HepG2 (cell line): ENCODE data around the gene TNFRSF18. TPM values are rescaled to one million over a fixed set of nuclear protein-coding genes. Genes with fewer than 3 reads are reported as not detected.

Experiments used
- CHCHD3 ChIP-seq: sonication (generic); formaldehyde crosslinking; IDR thresholded peaks from 2 replicates; pipeline ENCODE4 v1.8.0; 2022; ENCODE audit warnings: mild to moderate bottlenecking, missing genetic modification reagents, moderate library complexity
- HDAC1 ChIP-seq: sonication (generic); formaldehyde crosslinking; IDR thresholded peaks from 2 replicates; pipeline ENCODE4 v1.5.1; 2020; ENCODE audit warnings: mild to moderate bottlenecking, missing genetic modification reagents
- HMG20A ChIP-seq: IDR thresholded peaks from 2 replicates; pipeline ENCODE4 v1.6.1; 2016; ENCODE audit warnings: borderline replicate concordance
- IKZF1 ChIP-seq: fragments of 450-650 bp; IDR thresholded peaks from 2 replicates; pipeline ENCODE4 v1.7.1; 2016
- JARID2 ChIP-seq: sonication (generic); formaldehyde crosslinking; IDR thresholded peaks from 2 replicates; pipeline ENCODE4 v1.8.1; 2023; ENCODE audit warnings: missing genetic modification reagents, inconsistent platforms; ENCODE audit not compliant: insufficient replicate concordance
- KDM2A ChIP-seq: sonication (generic); formaldehyde crosslinking; IDR thresholded peaks from 2 replicates; pipeline ENCODE4 v1.4.0; 2020; ENCODE audit warnings: low read depth, missing genetic modification reagents, borderline replicate concordance
- MEIS1 ChIP-seq: sonication (generic); formaldehyde crosslinking; IDR thresholded peaks from 2 replicates; pipeline ENCODE4 v1.9.0; 2021; ENCODE audit warnings: mild to moderate bottlenecking, missing genetic modification reagents, moderate library complexity, borderline replicate concordance
- POLR2A ChIP-seq, 2 experiments: IDR thresholded peaks; 2 replicates each; pipeline ENCODE4 v1.6.1; 2011; ENCODE audit warnings: low read depth in 2 of 2, low read length in 2 of 2, mild to moderate bottlenecking in 1 of 2, moderate library complexity in 1 of 2; ENCODE audit not compliant: insufficient read depth in 1 of 2
- RCOR2 ChIP-seq: IDR thresholded peaks from 2 replicates; pipeline ENCODE4 v1.6.1; 2016; ENCODE audit warnings: missing biosample characterization, missing genetic modification reagents
- SMC3 ChIP-seq: IDR thresholded peaks from 2 replicates; pipeline ENCODE4 v1.6.1; 2011; ENCODE audit warnings: low read length, improper control_type of control experiment
- TFAP4 ChIP-seq: sonication (generic); IDR thresholded peaks from 2 replicates; pipeline ENCODE4 v1.6.1; 2016; ENCODE audit warnings: low read depth, borderline replicate concordance
- THYN1 ChIP-seq: sonication (generic); formaldehyde crosslinking; IDR thresholded peaks from 2 replicates; pipeline ENCODE4 v1.8.1; 2023; ENCODE audit warnings: low read depth, mild to moderate bottlenecking, moderate library complexity, missing genetic modification reagents, borderline replicate concordance
- XRCC5 ChIP-seq: fragments of 200-400 bp; formaldehyde crosslinking; optimal IDR thresholded peaks from 2 replicates; pipeline ENCODE3; 2017; ENCODE audit warnings: mild to moderate bottlenecking, low read length
- ZBTB7A ChIP-seq: sonication (generic); formaldehyde crosslinking; IDR thresholded peaks from 2 replicates; pipeline ENCODE4 v1.8.0; 2022; ENCODE audit warnings: mild to moderate bottlenecking, missing genetic modification reagents
- ZFX ChIP-seq: sonication (generic); formaldehyde crosslinking; IDR thresholded peaks from 2 replicates; pipeline ENCODE4 v1.4.0; 2020; ENCODE audit warnings: mild to moderate bottlenecking, low read depth, missing genetic modification reagents, moderate library complexity
- ZNF441 ChIP-seq: sonication (generic); formaldehyde crosslinking; IDR thresholded peaks from 2 replicates; pipeline ENCODE4 v1.7.0; 2021; ENCODE audit warnings: missing genetic modification reagents, borderline replicate concordance
- ZNF564 ChIP-seq: sonication (generic); formaldehyde crosslinking; IDR thresholded peaks from 2 replicates; pipeline ENCODE4 v1.8.1; 2023; ENCODE audit warnings: mild to moderate bottlenecking, missing genetic modification reagents
- ZNF737 ChIP-seq: sonication (generic); formaldehyde crosslinking; IDR thresholded peaks from 2 replicates; pipeline ENCODE4 v1.5.0; 2020; ENCODE audit warnings: missing genetic modification reagents, mild to moderate bottlenecking, borderline replicate concordance
- ZNF775 ChIP-seq: sonication (generic); formaldehyde crosslinking; IDR thresholded peaks from 2 replicates; pipeline ENCODE4 v1.4.0; 2020; ENCODE audit warnings: missing genetic modification reagents, mild to moderate bottlenecking, moderate library complexity, borderline replicate concordance
- ZNF878 ChIP-seq: sonication (generic); formaldehyde crosslinking; IDR thresholded peaks from 2 replicates; pipeline ENCODE4 v1.8.1; 2023; ENCODE audit warnings: mild to moderate bottlenecking, missing genetic modification reagents, moderate library complexity
- polyA plus RNA-seq, 8 experiments: library from polyadenylated mRNA; depleted of rRNA in 3 of 8; stranded (reverse) in 7 of 8; unstranded in 1 of 8; fragments of >200 nt; fragmentation: Illumina TruSeq in 4 of 8; extraction: Trizol in 4 of 8; gene quantifications; 2 replicates each; pipeline versions ENCODE4 v1.2.1 to v1.2.3, GENCODE V29; 2011 to 2016; ENCODE audit warnings: low read depth in 4 of 8, missing spikeins in 1 of 8, mixed read lengths in 1 of 8; ENCODE audit not compliant: insufficient read depth in 1 of 8
- total RNA-seq, 5 experiments: library from RNA; depleted of rRNA; stranded (reverse); fragments of >200 nt; fragmentation: Illumina TruSeq; extraction: Trizol; gene quantifications; 2 replicates each; pipeline ENCODE4 v1.2.3, GENCODE V29; 2016; ENCODE audit warnings: low read depth in 1 of 5
- TF ChIP-seq, protein P1 (sequence below): sonication (generic); formaldehyde crosslinking; IDR thresholded peaks from 2 replicates; pipeline ENCODE4 v1.4.0; 2020; ENCODE audit warnings: missing genetic modification reagents, borderline replicate concordance
- TF ChIP-seq, protein P2 (sequence below): sonication (generic); formaldehyde crosslinking; IDR thresholded peaks from 2 replicates; pipeline ENCODE4 v1.4.0; 2020; ENCODE audit warnings: missing genetic modification reagents
- TF ChIP-seq, protein P3 (sequence below): sonication (generic); formaldehyde crosslinking; conservative IDR thresholded peaks from 2 replicates; pipeline ENCODE4 v1.8.0; 2022; ENCODE audit warnings: low read depth, missing genetic modification reagents

The TNFRSF18 gene
- total and polyA plus RNA-seq, 2 of the 13 experiments (the other 11 are each of a cell fraction or from before 2014, with no cell fraction given), result not detected

DNA sequence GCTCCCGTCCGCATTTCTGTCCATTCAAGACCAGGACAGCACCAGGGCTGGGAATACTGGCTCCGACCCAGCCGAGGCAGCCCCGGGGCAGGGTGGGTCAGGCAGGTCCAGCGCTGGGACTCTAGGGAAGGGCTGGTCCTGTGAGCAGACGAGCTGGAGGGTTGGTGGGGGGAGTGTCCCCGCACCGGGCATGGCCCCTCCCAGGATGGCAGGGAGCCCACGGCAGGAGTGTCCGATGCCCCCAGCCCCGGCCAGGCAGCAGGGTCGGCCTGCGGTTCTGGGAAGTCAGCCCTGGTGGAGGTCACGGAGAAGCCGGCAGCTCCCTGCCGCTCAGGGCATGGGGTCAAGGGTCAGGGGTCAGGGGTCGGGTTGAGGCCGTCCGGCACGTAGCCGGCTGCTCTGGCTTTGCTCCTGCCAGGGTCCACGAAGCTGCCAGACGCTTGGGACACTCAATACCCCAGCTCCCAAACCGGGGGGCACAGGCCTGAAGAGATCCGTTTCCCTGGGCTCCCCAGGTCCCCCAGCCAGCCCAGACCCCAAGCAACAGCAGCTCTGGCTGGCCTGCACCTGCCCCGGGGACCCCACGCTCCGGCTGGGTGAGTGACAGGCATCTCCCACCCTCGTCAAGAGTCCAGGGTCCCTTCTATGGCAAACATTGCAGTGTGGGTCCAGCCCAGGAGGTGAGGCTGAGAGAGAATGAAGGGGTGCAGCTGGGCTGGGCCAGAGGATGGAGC is 33.4 kb upstream of the TNFRSF18 start (continued):
- no peak for TF ChIP-seq ZNF737 (CRISPR knock-in tag)
- peak; percentile 68; the same call in 1 of the 2 replicates for TF ChIP-seq TFAP4
- no peak for TF ChIP-seq IKZF1
- TF ChIP-seq HDAC1 (CRISPR knock-in tag), result peak; percentile 86
- peak; percentile 52 for TF ChIP-seq KDM2A (CRISPR knock-in tag)
- TF ChIP-seq CHCHD3, result peak; percentile 48; the same call in 1 of the 2 replicates
- TF ChIP-seq ZNF775 (CRISPR knock-in tag), result no peak
- peak; percentile 35; the same call in 1 of the 2 replicates for TF ChIP-seq ZBTB7A (CRISPR knock-in tag)
- no peak for TF ChIP-seq SMC3
- TF ChIP-seq, protein P1, sequence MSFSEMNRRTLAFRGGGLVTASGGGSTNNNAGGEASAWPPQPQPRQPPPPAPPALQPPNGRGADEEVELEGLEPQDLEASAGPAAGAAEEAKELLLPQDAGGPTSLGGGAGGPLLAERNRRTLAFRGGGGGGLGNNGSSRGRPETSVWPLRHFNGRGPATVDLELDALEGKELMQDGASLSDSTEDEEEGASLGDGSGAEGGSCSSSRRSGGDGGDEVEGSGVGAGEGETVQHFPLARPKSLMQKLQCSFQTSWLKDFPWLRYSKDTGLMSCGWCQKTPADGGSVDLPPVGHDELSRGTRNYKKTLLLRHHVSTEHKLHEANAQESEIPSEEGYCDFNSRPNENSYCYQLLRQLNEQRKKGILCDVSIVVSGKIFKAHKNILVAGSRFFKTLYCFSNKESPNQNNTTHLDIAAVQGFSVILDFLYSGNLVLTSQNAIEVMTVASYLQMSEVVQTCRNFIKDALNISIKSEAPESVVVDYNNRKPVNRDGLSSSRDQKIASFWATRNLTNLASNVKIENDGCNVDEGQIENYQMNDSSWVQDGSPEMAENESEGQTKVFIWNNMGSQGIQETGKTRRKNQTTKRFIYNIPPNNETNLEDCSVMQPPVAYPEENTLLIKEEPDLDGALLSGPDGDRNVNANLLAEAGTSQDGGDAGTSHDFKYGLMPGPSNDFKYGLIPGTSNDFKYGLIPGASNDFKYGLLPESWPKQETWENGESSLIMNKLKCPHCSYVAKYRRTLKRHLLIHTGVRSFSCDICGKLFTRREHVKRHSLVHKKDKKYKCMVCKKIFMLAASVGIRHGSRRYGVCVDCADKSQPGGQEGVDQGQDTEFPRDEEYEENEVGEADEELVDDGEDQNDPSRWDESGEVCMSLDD (CRISPR knock-in tag), result peak; percentile 75; the same call in 1 of the 2 replicates
- peak; percentile 88 for TF ChIP-seq MEIS1 (CRISPR knock-in tag)
- TF ChIP-seq, protein P2, sequence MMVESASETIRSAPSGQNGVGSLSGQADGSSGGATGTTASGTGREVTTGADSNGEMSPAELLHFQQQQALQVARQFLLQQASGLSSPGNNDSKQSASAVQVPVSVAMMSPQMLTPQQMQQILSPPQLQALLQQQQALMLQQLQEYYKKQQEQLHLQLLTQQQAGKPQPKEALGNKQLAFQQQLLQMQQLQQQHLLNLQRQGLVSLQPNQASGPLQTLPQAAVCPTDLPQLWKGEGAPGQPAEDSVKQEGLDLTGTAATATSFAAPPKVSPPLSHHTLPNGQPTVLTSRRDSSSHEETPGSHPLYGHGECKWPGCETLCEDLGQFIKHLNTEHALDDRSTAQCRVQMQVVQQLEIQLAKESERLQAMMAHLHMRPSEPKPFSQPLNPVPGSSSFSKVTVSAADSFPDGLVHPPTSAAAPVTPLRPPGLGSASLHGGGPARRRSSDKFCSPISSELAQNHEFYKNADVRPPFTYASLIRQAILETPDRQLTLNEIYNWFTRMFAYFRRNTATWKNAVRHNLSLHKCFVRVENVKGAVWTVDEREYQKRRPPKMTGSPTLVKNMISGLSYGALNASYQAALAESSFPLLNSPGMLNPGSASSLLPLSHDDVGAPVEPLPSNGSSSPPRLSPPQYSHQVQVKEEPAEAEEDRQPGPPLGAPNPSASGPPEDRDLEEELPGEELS (CRISPR knock-in tag), result peak; percentile 37; the same call in 1 of the 2 replicates
- TF ChIP-seq, protein P3, sequence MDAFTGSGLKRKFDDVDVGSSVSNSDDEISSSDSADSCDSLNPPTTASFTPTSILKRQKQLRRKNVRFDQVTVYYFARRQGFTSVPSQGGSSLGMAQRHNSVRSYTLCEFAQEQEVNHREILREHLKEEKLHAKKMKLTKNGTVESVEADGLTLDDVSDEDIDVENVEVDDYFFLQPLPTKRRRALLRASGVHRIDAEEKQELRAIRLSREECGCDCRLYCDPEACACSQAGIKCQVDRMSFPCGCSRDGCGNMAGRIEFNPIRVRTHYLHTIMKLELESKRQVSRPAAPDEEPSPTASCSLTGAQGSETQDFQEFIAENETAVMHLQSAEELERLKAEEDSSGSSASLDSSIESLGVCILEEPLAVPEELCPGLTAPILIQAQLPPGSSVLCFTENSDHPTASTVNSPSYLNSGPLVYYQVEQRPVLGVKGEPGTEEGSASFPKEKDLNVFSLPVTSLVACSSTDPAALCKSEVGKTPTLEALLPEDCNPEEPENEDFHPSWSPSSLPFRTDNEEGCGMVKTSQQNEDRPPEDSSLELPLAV (CRISPR knock-in tag), result no peak
- TF ChIP-seq HMG20A, result no peak
- no peak for TF ChIP-seq POLR2A (IDR thresholded peaks at IDR 0.05; ENCODE audit: insufficient read depth in 1 of 2, low read depth in 2 of 2, low read length in 2 of 2)
- peak; percentile 70; the same call in 1 of the 2 replicates for TF ChIP-seq ZNF441 (CRISPR knock-in tag)
- TF ChIP-seq THYN1, result no peak
- no peak for TF ChIP-seq RCOR2 (CRISPR knock-in tag)
- TF ChIP-seq XRCC5, result no peak
- TF ChIP-seq ZNF564, result peak; percentile 81
- peak; percentile 81 for TF ChIP-seq ZFX
- TF ChIP-seq JARID2 (CRISPR knock-in tag), result no peak
- TF ChIP-seq ZNF878 (CRISPR knock-in tag), result 0 out of 2 replicates have a peak, but pooled peaks have one; percentile 62
